Mesothelial cell of epicardium (in vitro differentiated cells): ENCODE results near the gene BORCS5. TPM values are rescaled to one million over a fixed set of nuclear protein-coding genes. Genes with fewer than 3 reads are reported as not detected.

Source experiments
- DNase-seq, 2 experiments: peaks; one replicate each; pipeline ENCODE4 v3.0.0; 2021; ENCODE audit warnings: low spot score in 2 of 2; ENCODE audit not compliant: unreplicated experiment in 2 of 2
- H3K27ac Mint-ChIP-seq: 2 replicates; pipeline ENCODE4 v1.8.0; 2021; ENCODE audit warnings: mixed read lengths
- H3K27me3 Mint-ChIP-seq: 2 replicates; pipeline ENCODE4 v1.8.0; 2021; ENCODE audit warnings: low read depth, mixed read lengths
- H3K36me3 Mint-ChIP-seq: 2 replicates; pipeline ENCODE4 v1.8.0; 2021; ENCODE audit warnings: mixed read lengths
- H3K4me1 Mint-ChIP-seq: 2 replicates; pipeline ENCODE4 v1.8.0; 2021; ENCODE audit warnings: mixed read lengths
- H3K4me3 Mint-ChIP-seq: 2 replicates; pipeline ENCODE4 v1.8.0; 2021; ENCODE audit warnings: mild to moderate bottlenecking, moderate library complexity, mixed read lengths
- H3K9me3 Mint-ChIP-seq: 2 replicates; pipeline ENCODE4 v1.8.0; 2021; ENCODE audit warnings: mixed read lengths
- total RNA-seq: library from RNA; stranded (reverse); gene quantifications from 3 replicates; pipeline ENCODE4 v1.2.1, GENCODE V29; 2021
- TF ChIP-seq, protein P1 (sequence below): fragments of 200-600 bp; sonication (generic); IDR thresholded peaks from one replicate; pipeline ENCODE4 v1.5.0; 2021; ENCODE audit warnings: antibody characterized with exemption; ENCODE audit not compliant: unreplicated experiment

The BORCS5 gene
- total RNA-seq, 1 donor from 2014 or later: 11.0 TPM

DNA sequence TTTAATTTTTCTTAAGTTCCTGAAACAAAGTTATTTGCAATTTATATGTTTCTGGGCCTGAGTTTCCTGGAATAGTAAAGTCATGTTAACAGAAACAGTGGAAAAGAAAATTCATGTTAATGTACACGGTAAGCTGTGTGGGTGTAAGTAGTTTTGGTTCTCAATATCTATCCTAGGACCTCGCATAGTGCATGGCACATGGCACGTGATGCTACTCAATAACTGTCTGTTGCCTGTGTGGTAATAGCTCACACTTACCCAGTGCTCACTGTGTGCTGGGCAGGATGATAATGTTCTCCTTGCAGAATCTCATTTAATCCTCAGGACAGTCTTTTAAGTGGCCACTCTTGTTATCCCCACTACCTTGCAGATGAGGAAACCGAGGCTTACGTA, 105.0 kb downstream of the BORCS5 start:
- TF ChIP-seq, protein P1, sequence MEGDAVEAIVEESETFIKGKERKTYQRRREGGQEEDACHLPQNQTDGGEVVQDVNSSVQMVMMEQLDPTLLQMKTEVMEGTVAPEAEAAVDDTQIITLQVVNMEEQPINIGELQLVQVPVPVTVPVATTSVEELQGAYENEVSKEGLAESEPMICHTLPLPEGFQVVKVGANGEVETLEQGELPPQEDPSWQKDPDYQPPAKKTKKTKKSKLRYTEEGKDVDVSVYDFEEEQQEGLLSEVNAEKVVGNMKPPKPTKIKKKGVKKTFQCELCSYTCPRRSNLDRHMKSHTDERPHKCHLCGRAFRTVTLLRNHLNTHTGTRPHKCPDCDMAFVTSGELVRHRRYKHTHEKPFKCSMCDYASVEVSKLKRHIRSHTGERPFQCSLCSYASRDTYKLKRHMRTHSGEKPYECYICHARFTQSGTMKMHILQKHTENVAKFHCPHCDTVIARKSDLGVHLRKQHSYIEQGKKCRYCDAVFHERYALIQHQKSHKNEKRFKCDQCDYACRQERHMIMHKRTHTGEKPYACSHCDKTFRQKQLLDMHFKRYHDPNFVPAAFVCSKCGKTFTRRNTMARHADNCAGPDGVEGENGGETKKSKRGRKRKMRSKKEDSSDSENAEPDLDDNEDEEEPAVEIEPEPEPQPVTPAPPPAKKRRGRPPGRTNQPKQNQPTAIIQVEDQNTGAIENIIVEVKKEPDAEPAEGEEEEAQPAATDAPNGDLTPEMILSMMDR: no peak
- DNase-seq: no peak

DNA sequence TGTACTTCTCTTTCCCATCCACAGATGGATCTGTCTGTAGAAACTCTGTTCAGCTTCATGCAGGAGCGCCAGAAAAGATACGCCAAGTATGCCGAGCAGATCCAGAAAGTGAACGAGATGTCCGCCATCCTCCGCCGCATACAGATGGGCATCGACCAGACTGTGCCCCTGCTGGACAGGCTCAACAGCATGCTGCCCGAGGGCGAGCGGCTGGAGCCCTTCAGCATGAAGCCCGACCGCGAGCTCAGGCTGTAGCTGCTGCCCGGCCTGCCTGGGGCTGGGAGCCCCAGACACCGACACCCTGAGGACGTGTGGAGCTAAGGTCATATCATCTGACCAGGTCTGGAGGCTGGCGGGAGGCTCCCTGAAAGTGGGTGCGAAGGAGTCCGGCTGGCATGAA, 108.6 kb downstream of the BORCS5 start:
- Mint-ChIP-seq H3K27ac (no peak overlapping the region), H3K27me3 (no peaks in the 10 kb centered on the region), H3K4me3 (no peak overlapping the region), H3K9me3 (peaks cover 7% of the 10 kb centered on the region), H3K4me1 (no peaks in the 10 kb centered on the region), H3K36me3 (peaks cover 28% of the 10 kb centered on the region)
- DNase-seq: no peak
- TF ChIP-seq, protein P1: no peak

More for the DNA sequence above, 105.0 kb downstream of the BORCS5 start:
- Mint-ChIP-seq H3K36me3 (no peaks in the 10 kb centered on the region), H3K27me3 (no peaks in the 10 kb centered on the region), H3K9me3 (no peaks in the 10 kb centered on the region), H3K27ac (no peak overlapping the region), H3K4me3 (no peak overlapping the region), H3K4me1 (peaks cover 1% of the 10 kb centered on the region)

DNA sequence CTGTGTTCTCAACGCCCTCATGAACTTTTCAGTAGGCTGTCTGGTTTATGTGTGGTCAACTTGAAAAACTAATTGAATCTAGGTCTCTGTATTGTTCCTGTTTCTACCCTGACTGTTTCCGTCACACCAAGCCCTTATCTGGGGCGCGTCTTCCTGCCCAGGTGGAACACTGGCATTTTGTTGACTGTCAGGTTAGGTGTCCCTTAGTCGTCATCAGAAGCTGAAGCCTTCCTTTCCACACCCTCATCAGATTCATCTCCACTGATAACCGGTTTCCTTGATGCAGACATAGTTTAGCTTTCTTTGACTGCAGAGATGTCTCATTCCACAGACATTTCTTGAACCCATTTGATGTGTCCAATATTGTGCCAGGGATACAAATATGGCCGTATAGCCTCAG, 109.3 kb downstream of the BORCS5 start:
- H3K27ac Mint-ChIP-seq: no peak overlapping the region
- no peaks in the 10 kb centered on the region for H3K4me1 Mint-ChIP-seq
- TF ChIP-seq, protein P1: no peak
- H3K36me3 Mint-ChIP-seq: peaks cover 34% of the 10 kb centered on the region
- H3K9me3 Mint-ChIP-seq: peaks cover 12% of the 10 kb centered on the region
- H3K27me3 Mint-ChIP-seq: no peaks in the 10 kb centered on the region
- no peak for DNase-seq
- H3K4me3 Mint-ChIP-seq: no peak overlapping the region

DNA sequence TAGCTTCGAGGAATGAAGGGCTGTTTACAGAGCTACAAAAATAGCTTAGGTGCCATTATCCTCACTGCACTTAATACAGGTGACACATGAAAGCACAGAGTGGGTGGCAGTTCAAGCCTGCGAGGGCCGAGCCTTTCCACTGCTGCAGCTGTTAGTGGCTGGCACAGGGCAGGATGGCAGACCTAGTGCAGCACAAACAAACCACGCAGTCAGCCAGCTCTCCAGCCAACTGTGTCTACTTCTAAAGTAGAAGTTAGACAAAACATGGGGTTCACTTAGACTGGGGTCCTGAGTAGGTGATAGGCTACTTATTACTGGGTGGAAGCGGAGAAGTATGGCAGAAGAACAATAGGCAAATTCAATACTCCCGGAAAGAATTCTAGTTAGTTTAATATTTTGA, 110.4 kb downstream of the BORCS5 start:
- H3K4me1 Mint-ChIP-seq: no peaks in the 10 kb centered on the region
- no peak overlapping the region for H3K27ac Mint-ChIP-seq
- TF ChIP-seq, protein P1: no peak
- no peaks in the 10 kb centered on the region for H3K27me3 Mint-ChIP-seq
- no peak for DNase-seq
- peaks cover 12% of the 10 kb centered on the region for H3K9me3 Mint-ChIP-seq
- no peak overlapping the region for H3K4me3 Mint-ChIP-seq
- H3K36me3 Mint-ChIP-seq: peaks cover 40% of the 10 kb centered on the region

DNA sequence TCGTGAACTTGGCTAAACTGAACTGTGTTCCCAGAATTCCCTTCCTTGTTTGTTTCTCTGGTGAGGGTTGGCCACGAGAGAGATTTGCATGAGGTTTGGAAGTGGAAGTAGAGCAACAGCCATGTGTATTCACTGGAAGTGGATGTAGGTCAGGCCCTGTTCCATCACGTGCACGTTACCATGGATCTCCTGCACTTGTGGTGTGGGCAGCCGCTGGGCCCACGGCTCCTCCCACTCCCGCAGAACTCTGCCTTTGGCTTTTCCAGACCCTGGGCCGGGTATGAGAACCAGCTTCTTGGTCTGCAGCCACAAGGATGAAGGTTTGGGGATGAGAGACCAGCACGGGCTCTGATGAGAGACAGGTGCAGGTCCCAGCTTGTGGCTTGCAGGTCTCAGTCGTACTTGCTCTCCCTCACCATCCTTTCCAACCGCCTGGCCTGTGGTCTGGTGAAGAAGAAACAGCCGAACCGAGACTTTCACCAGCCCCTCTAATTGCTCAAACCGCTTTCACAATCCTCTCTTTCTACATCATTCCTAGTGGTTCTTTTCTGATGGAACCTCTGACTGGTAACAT, 110.9 kb downstream of the BORCS5 start:
- no peaks in the 10 kb centered on the region for H3K27me3 Mint-ChIP-seq
- H3K9me3 Mint-ChIP-seq: peaks cover 12% of the 10 kb centered on the region
- no peak for DNase-seq
- H3K4me1 Mint-ChIP-seq: no peaks in the 10 kb centered on the region
- H3K4me3 Mint-ChIP-seq: no peak overlapping the region
- H3K27ac Mint-ChIP-seq: no peak overlapping the region
- TF ChIP-seq, protein P1: no peak
- peaks cover 40% of the 10 kb centered on the region for H3K36me3 Mint-ChIP-seq

DNA sequence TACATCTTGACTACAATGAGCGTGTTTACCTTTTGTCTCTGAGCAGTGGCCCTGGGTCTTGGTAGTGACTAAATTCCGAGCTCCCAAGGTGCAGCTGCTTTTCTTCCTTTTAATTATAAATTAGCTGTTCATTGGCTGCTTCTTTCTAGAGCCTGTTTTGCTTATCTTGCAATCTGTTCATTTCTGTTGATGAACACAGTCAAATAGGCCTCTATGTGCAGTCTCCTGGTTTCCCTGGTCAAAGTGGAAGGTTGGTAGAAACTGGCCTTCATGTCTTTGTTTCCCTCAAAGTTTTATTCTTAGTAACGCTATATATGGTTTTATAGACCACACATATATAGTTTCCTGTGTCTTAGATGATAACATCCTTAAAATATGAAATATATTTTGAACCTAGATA, 111.7 kb downstream of the BORCS5 start:
- Mint-ChIP-seq H3K27me3 (no peaks in the 10 kb centered on the region), H3K9me3 (peaks cover 17% of the 10 kb centered on the region), H3K4me3 (no peak overlapping the region), H3K36me3 (peaks cover 45% of the 10 kb centered on the region), H3K27ac (no peak overlapping the region), H3K4me1 (no peaks in the 10 kb centered on the region)
- TF ChIP-seq, protein P1: no peak
- no peak for DNase-seq
